B cell (primary cell): ENCODE results near the gene GNA15. TPM values are rescaled to one million over a fixed set of nuclear protein-coding genes. Genes with fewer than 3 reads are reported as not detected.
A peak's percentile ranks its signal among the peaks of the same experiment; 100 is the strongest.

Experiments
- ATAC-seq: fragments of 200-7000 bp; cut with Tn5 transposase; one replicate; pipeline ENCODE4 v1.10.0; 2021; ENCODE audit warnings: low read depth, mild to moderate bottlenecking, moderate number of reproducible peaks, moderate library complexity
- CTCF ChIA-PET: fragments of 350-600 bp; sonication (Branson Sonifier 250); formaldehyde crosslinking; loops from one replicate; lab custom pipeline; 2021; ENCODE audit warnings: antibody characterized with exemption, inconsistent platforms; lab: Charles Lee
- POLR2A ChIA-PET: fragments of 350-600 bp; sonication (Branson Sonifier 250); formaldehyde crosslinking; loops from one replicate; lab custom pipeline; 2021; ENCODE audit warnings: antibody characterized with exemption; lab: Charles Lee
- DNase-seq: peaks from one replicate; pipeline ENCODE4 v3.0.0; 2013
- H2AFZ ChIP-seq: 2 replicates; pipeline ENCODE4 v1.6.1; 2012; ENCODE audit warnings: mild to moderate bottlenecking, low read depth, low read length; ENCODE audit not compliant: insufficient read depth, poor library complexity, severe bottlenecking
- H3K27ac ChIP-seq, 2 donors: 1 replicate in 1 of 2; 2 replicates in 1 of 2; pipeline ENCODE4 v1.5.1; 2012 to 2013; ENCODE audit warnings: low read length in 2 of 2, mild to moderate bottlenecking in 2 of 2, moderate library complexity in 1 of 2
- H3K27me3 ChIP-seq, 4 experiments: fragments of 200-600 bp in 1 of 4; sonication (generic) in 1 of 4; replicated peaks in 1 of 4; 1 replicate in 2 of 4; 2 replicates in 2 of 4; pipeline versions ENCODE4 v1.6.1 to v1.7.0; 2013 to 2016; ENCODE audit warnings: low read length in 3 of 4, mild to moderate bottlenecking in 2 of 4, mixed read lengths in 1 of 4, moderate library complexity in 1 of 4; ENCODE audit not compliant: insufficient read depth in 4 of 4, control insufficient read depth in 3 of 4; ENCODE audit errors: control extremely low read depth in 1 of 4
- H3K36me3 ChIP-seq, 2 experiments: replicated peaks in 1 of 2; 1 replicate in 1 of 2; 2 replicates in 1 of 2; pipeline versions ENCODE4 v1.6.1 to v1.7.1; 2013; ENCODE audit warnings: low read length in 1 of 2; ENCODE audit not compliant: insufficient read depth in 2 of 2, control insufficient read depth in 1 of 2; ENCODE audit errors: control extremely low read depth in 1 of 2, extremely low read depth in 1 of 2
- H3K4me1 ChIP-seq, 2 donors: fragments of 200-600 bp in 1 of 2; sonication (generic) in 1 of 2; 1 replicate in 1 of 2; 2 replicates in 1 of 2; pipeline versions ENCODE4 v1.5.1 to v1.6.1; 2013 to 2017; ENCODE audit warnings: low read length in 2 of 2; ENCODE audit not compliant: control insufficient read depth in 2 of 2, insufficient read depth in 2 of 2
- H3K4me2 ChIP-seq: replicated peaks from 2 replicates; pipeline ENCODE3; 2012; ENCODE audit warnings: mild to moderate bottlenecking, low read depth, low read length; ENCODE audit not compliant: poor library complexity, severe bottlenecking
- H3K4me3 ChIP-seq, 5 experiments: fragments of 200-600 bp in 1 of 5; sonication (generic) in 1 of 5; 1 replicate in 3 of 5; 2 replicates in 2 of 5; pipeline versions ENCODE4 v1.5.1 to v1.7.0; 2011 to 2016; ENCODE audit warnings: low read length in 4 of 5, mild to moderate bottlenecking in 4 of 5, low read depth in 2 of 5, control low read depth in 1 of 5, moderate library complexity in 1 of 5; ENCODE audit not compliant: insufficient read depth in 1 of 5; ENCODE audit errors: control extremely low read depth in 1 of 5, extremely low read depth in 1 of 5
- H3K79me2 ChIP-seq: fragments of 200-600 bp; sonication (generic); one replicate; pipeline ENCODE4 v1.6.0; 2016; ENCODE audit warnings: low read length; ENCODE audit not compliant: control insufficient read depth, insufficient read depth
- H3K9ac ChIP-seq: fragments of 200-600 bp; sonication (generic); 2 replicates; pipeline ENCODE4 v1.6.1; 2017; ENCODE audit warnings: mild to moderate bottlenecking, low read length, moderate library complexity
- H3K9me3 ChIP-seq, 3 donors: one replicate each; pipeline versions ENCODE4 v1.6.1 to v1.7.1; 2013; ENCODE audit warnings: low read length in 2 of 3; ENCODE audit not compliant: control insufficient read depth in 2 of 3, insufficient read depth in 1 of 3; ENCODE audit errors: control extremely low read depth in 1 of 3
- H4K20me1 ChIP-seq: 2 replicates; pipeline ENCODE4 v1.6.0; 2012; ENCODE audit warnings: mild to moderate bottlenecking, low read length; ENCODE audit not compliant: insufficient read depth, control insufficient read depth, poor library complexity, severe bottlenecking
- H3K27ac Mint-ChIP-seq: one replicate; pipeline ENCODE4 v1.8.0; 2021; ENCODE audit warnings: mixed read lengths
- H3K27me3 Mint-ChIP-seq: one replicate; pipeline ENCODE4 v1.8.0; 2021; ENCODE audit warnings: mixed read lengths
- H3K4me1 Mint-ChIP-seq: one replicate; pipeline ENCODE4 v1.8.0; 2021; ENCODE audit warnings: mixed read lengths
- H3K4me3 Mint-ChIP-seq: one replicate; pipeline ENCODE4 v1.8.0; 2021; ENCODE audit warnings: mixed read lengths
- H3K9me3 Mint-ChIP-seq: one replicate; pipeline ENCODE4 v1.8.0; 2022; ENCODE audit warnings: mixed read lengths; ENCODE audit not compliant: insufficient read depth
- EZH2 ChIP-seq: IDR thresholded peaks from 2 replicates; pipeline ENCODE4 v1.6.1; 2012; ENCODE audit warnings: borderline replicate concordance, low read depth, mild to moderate bottlenecking, moderate library complexity, low read length; ENCODE audit not compliant: insufficient read depth, poor library complexity, severe bottlenecking
- WGBS: methylation state at CpG from one replicate; pipeline ENCODE4 v1.1.5; 2013; ENCODE audit warnings: missing lambda C conversion rate; ENCODE audit not compliant: insufficient coverage; 5-methylcytosine and 5-hydroxymethylcytosine counted together
- intact Hi-C: fragments of 100-400 bp; cut with micrococcal nuclease; formaldehyde crosslinking; loops from one replicate; pipeline ENCODE4 v1.10.0; 2022
- polyA plus RNA-seq: library from polyadenylated mRNA; depleted of rRNA; stranded (reverse); fragments of >200 nt; gene quantifications from 2 replicates; pipeline ENCODE4 v1.2.3, GENCODE V29; 2012
- total RNA-seq, 2 donors: library from RNA; stranded (reverse); fragments of 120-200 nt in 1 of 2; gene quantifications; 1 replicate in 1 of 2; 2 replicates in 1 of 2; pipeline versions ENCODE4 v1.2.3 to v1.2.4, GENCODE V29; 2013 to 2022
- TF ChIP-seq, protein P1 (sequence below): fragments of 200-600 bp; IDR thresholded peaks from one replicate; pipeline ENCODE4 v1.8.0; 2022; ENCODE audit warnings: antibody characterized with exemption, mild to moderate bottlenecking

The GNA15 gene
- total and polyA plus RNA-seq, 2 donors (not counting 1 experiment from before 2014, with no cell fraction given): 0.37 to 0.52 TPM

GRCh38 chr19:3131168-3131567 is 4.7 kb upstream of the GNA15 start:
- Histone ChIP-seq H3K9ac (no peak overlapping the region), H3K27ac (no peak overlapping the region), H3K4me3 (no peak overlapping the region), H3K4me1 (peaks cover 18 to 19% of the 10 kb centered on the region in 2 donors), H3K36me3 (no peaks in the 10 kb centered on the region), H3K4me2 (no peak overlapping the region), H4K20me1 (no peaks in the 10 kb centered on the region), H3K27me3 (peaks cover 0 to 20% (median 6%) of the 10 kb centered on the region in 4 experiments), H3K79me2 (no peaks in the 10 kb centered on the region), H3K9me3 (no peaks in the 10 kb centered on the region), H2AFZ (no peak overlapping the region)
- 97% methylated on average over 16 of the region's 24 CpGs for WGBS
- intact Hi-C loops: no loop called here
- no peak for TF ChIP-seq EZH2
- TF ChIP-seq, protein P1, sequence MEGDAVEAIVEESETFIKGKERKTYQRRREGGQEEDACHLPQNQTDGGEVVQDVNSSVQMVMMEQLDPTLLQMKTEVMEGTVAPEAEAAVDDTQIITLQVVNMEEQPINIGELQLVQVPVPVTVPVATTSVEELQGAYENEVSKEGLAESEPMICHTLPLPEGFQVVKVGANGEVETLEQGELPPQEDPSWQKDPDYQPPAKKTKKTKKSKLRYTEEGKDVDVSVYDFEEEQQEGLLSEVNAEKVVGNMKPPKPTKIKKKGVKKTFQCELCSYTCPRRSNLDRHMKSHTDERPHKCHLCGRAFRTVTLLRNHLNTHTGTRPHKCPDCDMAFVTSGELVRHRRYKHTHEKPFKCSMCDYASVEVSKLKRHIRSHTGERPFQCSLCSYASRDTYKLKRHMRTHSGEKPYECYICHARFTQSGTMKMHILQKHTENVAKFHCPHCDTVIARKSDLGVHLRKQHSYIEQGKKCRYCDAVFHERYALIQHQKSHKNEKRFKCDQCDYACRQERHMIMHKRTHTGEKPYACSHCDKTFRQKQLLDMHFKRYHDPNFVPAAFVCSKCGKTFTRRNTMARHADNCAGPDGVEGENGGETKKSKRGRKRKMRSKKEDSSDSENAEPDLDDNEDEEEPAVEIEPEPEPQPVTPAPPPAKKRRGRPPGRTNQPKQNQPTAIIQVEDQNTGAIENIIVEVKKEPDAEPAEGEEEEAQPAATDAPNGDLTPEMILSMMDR: no peak
- Mint-ChIP-seq H3K27me3 (peaks cover 2% of the 10 kb centered on the region), H3K9me3 (no peaks in the 10 kb centered on the region), H3K27ac (no peak overlapping the region), H3K4me1 (peaks cover 22% of the 10 kb centered on the region), H3K4me3 (no peak overlapping the region)
- ChIA-PET POLR2A (no interaction called here), CTCF (interaction anchor here (0.6 to 4.5 kb wide), 3 partner anchors 11 to 162 kb away, joined by 3 to 55 read pairs (median 5); no protein-coding TSS in a partner anchor)
- ATAC-seq (no peak), DNase-seq (no peak)

DNA sequence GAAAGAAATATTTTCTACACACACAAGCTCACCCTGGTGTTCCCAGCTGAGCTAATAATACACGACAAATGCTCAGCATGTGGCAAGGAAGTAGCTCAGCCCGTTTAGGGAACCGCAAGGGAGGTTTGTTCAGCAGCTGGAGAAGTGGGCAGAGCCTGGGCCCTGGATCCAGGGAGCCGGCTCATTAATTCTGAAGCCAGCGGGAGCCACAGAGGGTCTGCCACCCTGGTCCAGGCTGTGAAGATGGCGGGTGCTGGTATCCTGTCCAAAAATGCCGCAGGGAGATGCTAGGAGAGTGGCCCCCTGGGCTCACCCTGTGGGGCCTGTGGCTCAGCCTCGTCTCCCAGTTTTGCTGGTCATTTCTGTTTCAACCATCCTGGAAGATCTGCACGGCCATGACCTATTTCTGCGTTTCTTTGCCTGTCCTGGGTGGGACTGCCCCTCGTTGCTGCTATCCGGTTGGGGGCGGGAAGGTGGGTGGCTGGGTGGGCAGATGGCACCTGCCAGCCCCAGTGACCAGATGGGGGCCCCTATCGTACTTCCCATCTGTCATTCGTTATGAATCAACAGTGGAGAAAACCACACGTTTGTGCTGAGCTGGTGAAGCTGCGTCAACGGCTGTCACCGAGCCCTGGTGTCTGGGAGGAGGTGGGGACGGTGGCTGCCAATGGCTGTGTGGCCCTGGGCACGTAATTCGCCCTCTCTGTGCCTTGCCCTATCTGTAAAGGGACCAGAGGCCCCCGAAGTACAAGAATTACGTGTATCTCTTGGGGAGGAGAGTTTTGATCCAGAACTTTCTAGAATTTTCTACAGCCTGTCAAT is 2.7 kb upstream of the GNA15 start:
- Mint-ChIP-seq H3K9me3 (no peaks in the 10 kb centered on the region), H3K4me3 (peak overlapping the region; percentile 74), H3K27ac (peak overlapping the region; percentile 80), H3K27me3 (peaks cover 7% of the 10 kb centered on the region), H3K4me1 (peaks cover 26% of the 10 kb centered on the region)
- H3K4me2 ChIP-seq: peak overlapping the region; percentile 68
- no peaks in the 10 kb centered on the region for H4K20me1 ChIP-seq
- intact Hi-C loops: no loop called here
- H3K27me3 ChIP-seq: peaks cover 0 to 28% (median 12%) of the 10 kb centered on the region in 4 experiments
- ATAC-seq: peak; percentile 80
- ChIA-PET CTCF (interaction anchor here (0.5 to 1.9 kb wide), 5 partner anchors 9 to 265 kb away, joined by 3 to 5 read pairs (median 3); no protein-coding TSS in a partner anchor), POLR2A (interaction anchor here (0.6 kb wide), 2 partner anchors 33 to 172 kb away, joined by 3 to 4 read pairs; no protein-coding TSS in a partner anchor)
- H3K79me2 ChIP-seq: no peaks in the 10 kb centered on the region
- WGBS: under 1% methylated on average over 18 of the region's 24 CpGs
- H3K27ac ChIP-seq: no peak overlapping the region
- TF ChIP-seq EZH2: no peak
- TF ChIP-seq, protein P1: no peak
- H3K4me3 ChIP-seq: no peak overlapping the region
- peak overlapping the region; percentile 40 for H2AFZ ChIP-seq
- H3K36me3 ChIP-seq: no peaks in the 10 kb centered on the region
- no peak overlapping the region for H3K9ac ChIP-seq
- H3K4me1 ChIP-seq: peaks cover 27% of the 10 kb centered on the region in 2 donors
- no peaks in the 10 kb centered on the region for H3K9me3 ChIP-seq
- peak; percentile 76 for DNase-seq
